Epidermal melanocyte (primary cell): ENCODE data around the gene PILRB.
A peak's percentile ranks its signal among the peaks of the same experiment; 100 is the strongest.
"Not testable (repeated sequence)": the region's sequence is repeated elsewhere in the genome, so short reads cannot be mapped to it uniquely, and the experiment has no call there.

Experiments
- DNase-seq: peaks from one replicate; pipeline ENCODE4 v3.0.0; 2011; ENCODE audit warnings: low spot score; ENCODE audit not compliant: insufficient read length

PILRB gene

DNA sequence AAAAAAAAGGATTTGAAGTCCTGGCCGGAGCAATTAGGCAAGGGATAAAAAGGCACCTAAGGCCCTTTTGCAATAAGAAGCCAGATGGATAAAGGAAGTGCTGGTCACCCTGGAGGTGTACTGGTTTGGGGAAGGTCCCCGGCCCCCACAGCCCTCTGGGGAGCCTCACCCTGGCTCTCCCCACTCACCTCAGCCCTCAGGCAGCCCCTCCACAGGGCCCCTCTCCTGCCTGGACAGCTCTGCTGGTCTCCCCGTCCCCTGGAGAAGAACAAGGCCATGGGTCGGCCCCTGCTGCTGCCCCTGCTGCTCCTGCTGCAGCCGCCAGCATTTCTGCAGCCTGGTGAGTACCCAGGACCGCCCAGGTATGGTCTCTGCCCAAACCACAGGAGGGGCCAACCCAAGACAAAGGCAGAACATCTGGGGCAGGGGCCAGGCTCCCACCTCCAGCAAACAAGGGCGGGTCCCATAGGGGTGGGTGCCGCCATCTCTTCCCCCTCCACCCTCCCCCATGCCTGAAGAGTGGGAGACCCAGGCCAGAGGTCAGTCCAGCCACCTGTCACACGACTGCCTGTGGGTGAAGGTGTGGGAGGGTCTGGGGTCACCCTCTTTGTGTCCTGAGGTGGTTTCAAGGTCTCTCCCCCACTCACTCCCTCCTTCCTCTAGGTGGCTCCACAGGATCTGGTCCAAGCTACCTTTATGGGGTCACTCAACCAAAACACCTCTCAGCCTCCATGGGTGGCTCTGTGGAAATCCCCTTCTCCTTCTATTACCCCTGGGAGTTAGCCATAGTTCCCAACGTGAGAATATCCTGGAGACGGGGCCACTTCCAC is at the start of gene PILRB:
TSS of gene PILRB (plus strand) at position 91 of the 830 bp plus-strand sequence. CDS start at position 277, 186 bp downstream.
- DNase-seq, result no peak

DNA sequence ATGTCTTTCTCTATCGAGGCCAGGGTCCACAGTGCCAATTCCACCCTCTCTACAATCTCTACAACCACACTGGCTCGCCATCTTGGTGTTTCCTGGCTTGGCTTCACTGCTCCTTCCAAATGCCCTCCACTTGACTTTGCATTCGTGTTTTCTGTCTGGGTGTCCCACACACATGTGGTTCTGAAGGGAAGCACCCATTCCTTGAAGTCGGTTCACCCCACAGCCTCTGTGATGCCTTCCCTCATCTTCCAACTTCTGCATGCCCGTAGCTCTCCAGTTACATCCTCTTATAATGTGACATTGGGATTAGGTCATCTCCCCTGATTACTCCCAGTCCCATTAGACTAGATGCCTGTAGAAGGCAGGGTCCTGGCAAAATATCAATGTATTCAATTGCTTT is 39.6 kb upstream of the PILRB start:
- DNase-seq, result not testable (repeated sequence)

DNA sequence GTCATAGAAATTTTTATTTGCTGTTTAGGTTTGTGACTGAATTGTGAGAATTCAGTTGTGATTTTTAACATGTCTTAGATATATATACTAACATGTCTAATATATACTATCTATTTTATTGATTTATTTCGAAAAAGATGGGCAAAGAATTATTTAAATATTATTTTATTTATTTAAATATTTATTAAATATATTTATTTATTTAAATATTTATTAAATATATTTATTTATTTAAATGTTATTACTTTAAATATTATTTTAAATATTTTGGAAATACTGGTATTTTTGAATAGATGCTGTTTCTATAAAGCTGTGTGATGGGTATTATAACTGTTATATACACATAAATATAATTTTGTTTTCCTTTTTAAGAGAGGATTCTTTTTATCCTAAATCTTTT is 36.3 kb upstream of the PILRB start:
- DNase-seq, result not testable (repeated sequence)

DNA sequence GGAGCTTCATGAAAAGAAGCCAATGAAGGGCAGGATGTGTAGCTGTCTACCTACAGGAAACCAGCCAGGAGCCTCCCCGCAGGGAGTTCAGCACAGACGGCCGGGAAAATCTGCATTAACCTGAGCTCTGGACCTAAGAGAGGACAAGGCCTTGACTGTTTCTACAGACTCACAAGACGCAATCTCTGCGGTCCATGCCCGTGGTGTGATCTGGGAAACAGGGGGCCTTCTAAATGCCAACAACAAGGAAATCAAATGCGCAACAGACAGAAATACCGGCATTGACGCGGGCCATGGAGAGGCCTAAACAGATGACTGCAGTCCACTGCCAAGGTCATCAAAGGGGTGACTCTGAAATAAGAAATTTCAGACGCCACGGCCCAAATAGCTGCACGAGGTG is 33.7 kb upstream of the PILRB start:
- DNase-seq, result not testable (repeated sequence)

DNA sequence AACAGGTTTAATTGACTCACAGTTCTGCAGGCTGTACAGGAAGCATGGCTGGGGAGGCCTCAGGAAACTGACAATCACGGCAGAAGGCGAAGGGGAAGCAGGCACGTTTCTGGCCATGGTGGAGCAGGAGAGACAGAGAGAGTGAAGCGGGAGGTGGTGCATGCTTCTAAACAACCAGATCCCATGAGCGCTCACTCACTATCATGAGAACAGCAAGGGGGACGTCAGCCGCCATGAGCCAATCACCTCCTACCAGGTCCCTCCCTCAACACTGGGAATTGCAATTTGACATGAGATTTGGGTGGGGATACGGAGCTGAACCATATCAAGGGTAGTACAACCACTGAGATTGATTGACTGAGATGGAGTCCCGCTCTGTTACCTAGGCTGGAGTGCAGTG is 32.2 kb upstream of the PILRB start:
- DNase-seq, result not testable (repeated sequence)

DNA sequence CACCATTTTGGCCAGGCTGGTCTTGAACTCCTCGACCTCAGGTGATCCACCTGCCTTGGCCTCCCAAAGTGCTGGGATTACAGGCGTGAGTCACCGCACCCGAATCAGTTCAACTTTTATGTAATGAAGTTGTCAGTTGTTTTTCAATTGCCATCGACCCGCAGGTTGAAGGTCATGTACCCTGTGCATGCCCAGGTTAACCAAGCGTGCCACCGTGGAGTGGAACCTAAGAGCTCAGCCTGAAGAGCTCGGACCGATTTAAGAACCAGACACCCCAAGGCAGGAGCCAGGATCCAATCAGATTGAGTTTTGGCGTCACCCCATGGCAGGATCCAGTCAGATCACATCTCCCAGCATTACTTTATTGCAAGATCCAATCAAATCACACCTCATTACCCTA is 31.0 kb upstream of the PILRB start:
- DNase-seq, result not testable (repeated sequence)

DNA sequence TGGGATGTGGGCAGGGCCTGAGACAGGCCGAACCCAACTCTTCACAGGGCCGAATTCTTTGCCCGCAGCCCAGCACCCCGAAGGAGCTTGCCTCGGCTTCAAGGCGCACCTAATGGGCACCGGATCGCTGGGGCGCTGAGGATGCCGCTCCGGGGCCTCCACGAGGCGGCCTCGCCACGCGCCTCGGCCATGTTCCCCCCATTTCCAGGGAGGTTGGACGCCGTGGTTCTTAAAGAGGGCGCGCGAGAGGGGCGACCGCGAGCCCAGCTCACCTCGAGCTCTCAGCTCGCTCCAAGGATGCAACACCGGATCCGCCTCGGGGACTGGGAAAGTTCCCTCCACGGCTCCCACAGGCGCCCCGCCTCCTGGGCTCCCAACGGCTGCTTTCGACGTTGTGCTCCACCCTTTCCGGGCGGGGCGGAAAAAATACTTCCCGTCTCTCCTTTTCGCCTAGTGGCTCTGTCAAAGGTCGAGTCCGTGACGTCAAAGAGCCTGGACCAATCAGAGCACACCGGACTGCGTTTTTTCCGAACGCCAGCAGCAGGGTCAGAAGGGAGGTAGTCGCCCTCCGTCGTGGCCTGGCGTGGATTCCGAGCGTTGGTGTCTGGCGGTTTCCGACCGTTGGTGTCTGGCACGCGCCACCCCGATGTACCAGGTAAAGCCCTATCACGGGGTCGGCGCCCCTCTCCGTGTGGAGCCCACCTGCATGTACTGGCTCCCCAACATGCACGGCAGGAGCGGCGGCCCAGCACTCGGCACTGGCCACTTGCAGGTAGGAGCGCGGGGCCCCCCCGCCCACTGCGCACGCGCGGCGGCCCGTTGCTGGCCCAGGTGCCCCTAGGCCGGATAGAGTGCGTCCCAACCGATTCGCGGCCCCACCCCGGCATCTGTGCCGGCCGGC is 22.1 kb upstream of the PILRB start:
- peak; percentile 74 for DNase-seq

DNA sequence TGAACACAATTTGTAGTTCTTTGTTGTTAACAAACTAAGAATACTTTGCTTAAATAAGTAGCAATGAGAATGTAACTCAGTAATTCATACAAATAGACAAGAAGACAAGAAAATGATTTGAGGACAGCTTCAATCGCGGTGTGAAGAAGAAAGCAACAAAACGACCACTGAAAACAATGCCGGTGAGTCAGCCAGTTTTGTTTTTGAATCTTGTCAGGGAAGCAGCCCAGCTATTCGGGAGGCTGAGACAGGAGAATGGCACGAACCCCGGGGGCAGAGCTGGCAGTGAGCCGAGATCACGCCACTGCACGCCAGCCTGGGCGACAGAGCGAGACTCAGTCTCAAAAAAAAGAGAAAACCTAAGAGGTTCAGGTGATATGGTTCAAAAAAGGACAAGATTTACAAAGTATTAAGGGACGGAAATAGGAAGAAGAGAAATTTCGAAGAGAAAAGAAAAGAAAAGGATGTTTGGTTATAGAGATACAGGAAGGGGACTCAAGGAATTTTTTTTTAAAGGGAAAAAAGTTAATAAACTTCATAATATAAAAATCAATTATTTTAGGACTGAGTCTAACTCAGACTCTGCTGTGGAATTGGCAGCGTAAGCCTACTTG is 19.7 kb upstream of the PILRB start:
- not testable (repeated sequence) for DNase-seq

DNA sequence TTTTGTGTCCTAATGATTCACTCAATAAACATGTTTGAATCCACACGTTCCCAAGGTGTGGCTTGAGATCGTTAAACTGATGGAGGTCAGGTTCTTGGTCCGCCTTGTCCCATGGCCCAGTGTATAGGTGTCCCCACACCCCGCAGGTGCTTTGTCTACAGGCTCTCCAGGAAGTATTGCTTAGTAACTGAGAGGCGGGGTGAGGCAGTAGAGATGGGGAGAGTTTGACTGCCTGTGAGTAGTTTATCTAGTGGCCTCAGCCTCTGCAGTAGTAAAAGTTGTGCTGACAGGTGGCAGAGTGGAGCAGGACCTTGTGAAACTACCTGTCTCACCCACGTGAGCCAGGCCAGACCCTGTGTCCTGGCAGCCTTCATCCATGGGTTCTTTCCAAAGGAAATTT is 16.6 kb upstream of the PILRB start:
- not testable (repeated sequence) for DNase-seq

DNA sequence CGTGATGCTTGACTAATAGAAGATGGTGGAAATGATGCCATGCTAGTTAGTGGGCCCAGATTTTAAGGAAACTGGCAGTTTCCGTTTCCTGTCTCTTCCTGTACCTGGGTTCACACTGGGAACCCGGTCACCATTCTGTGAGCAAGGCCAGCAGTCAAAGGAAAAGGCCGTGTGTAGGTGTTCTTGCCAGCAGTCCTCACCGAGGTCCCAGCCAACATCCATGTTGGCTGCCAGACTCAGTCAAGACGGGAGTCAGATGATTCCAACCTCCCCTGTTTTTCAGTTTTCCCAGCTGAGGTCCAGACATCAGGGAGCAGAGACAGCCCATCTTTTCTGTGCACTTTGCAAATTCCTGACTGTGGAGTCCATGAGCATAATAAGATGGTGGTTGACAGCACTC is 15.2 kb upstream of the PILRB start:
- no peak for DNase-seq

DNA sequence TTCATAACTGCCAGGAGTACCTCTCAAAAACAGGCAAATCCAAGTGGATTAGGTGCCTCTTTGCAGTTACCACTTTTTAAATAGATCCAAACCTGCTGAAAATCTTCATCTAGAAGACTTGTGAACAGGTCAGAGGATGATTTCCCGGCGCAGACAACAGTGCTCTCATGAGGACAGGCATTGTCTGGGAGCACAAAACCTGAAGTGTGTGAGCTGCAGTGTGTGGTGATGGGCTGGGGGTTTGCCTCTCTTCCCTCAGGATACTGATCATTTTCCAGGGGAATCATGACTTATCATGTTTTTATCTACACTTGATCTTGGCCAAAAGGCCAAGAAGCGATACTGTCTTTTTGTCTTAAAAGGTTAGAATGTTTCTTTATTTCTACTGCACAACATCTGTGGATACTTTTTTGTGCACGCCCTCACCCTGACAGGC is 13.8 kb upstream of the PILRB start:
- not testable (repeated sequence) for DNase-seq

DNA sequence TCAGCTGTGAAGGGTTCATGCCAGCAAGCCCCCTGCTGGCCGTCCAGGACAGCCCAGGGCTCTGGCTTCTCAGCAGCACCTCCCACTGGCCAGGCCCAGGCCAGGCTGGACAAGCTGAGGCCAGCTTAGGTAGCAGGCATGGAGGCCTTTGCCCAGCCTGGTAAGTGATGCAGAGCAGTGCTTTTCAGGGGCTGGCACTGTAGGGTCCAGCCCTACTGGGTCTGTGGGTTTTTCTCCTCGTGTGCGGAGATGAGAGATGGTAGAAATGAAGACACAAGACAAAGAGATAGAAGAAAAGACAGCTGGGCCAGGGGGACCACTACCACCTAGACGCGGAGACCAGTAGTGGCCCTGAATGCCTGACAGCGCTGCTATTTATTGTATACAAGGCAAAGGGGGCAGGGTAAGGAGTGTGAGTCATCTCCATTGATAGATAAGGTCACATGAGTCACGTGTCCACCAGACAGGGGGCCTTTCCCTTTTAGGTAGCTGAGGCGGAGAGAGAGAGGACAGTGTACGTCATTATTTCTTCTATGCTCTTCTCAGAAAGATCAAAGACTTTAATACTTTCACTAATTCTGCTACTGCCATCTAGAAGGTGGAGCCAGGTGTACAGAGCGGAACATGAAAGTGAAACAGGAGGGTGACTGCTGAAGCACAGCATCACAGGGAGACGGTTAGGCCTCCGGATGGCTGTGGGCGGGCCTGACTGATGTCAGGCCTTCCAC is 13.2 kb upstream of the PILRB start:
- DNase-seq, result not testable (repeated sequence)

DNA sequence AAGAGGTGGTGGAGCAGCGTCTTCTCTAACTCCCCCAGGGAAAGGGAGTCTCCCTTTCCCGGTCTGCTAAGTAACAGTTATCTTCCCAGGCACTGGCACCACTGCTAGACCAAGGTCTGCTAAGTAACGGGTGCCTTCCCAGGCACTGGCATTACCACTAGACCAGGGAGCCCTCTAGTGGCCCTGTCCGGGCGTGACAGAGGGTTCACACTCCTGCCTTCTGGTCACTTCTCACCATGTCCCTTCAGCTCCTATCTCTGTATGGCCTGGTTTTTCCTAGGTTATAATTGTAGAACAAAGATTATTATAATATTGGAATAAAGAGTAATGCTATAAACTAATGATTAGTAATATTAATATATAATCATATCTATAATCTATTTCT is 12.6 kb upstream of the PILRB start:
- not testable (repeated sequence) for DNase-seq

DNA sequence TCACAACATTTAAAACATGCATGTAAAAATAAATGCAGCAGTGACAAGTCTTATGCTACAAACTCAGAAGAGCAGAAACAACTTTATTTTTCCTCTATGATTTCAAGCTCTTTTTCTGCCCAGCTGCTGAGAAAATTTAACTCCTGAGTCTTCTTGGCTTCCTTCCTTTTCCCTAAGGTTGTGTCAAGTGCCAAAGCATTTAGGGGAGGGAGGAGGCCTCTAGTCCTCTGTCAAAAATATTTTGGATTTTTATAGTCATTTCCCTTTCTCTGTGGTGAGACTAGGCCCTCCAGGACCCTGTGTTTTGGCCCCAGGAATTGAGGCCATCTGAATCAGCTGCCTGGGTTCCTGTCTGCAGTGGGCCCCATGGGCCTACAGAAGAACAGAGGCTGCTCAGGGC is 11.0 kb upstream of the PILRB start:
- DNase-seq, result no peak

DNA sequence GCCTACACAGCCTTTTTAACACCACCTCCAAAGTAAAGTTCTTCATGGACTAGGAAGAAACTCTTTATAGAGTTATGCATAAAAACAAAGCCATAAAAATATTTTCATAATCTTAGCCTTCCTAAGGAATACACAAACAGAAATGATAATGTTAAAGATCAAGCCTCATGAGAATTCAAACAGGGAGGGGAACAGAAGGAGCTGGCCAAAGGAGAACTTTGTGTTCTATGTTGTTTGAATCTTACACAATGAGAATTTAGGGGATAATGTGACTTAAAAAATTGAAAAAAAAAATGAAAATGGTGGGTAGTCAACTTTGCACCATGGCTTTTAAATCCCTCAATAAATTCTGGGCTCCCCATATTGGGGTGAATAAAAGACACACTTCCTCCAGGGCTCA is 9.1 kb upstream of the PILRB start:
- DNase-seq, result no peak

DNA sequence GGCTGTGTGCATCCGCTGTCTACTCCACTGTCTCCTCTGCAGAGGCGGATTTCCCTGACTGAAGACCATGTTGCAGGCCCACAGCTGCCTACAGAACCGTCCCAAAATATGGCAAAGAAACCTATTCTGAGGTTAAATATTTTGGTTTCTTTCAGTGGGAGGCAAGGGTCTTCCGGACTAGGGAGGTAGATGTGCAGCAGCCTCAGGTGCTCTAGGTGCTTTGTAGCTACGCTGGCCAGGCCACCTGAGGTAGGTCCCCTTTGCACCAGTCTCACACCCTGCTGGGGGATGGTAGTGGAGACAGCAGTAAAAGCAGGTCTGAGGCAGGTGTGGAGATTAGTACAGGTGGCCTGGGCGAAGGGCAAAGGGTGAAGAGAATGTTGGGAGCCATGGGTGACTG is 8.2 kb upstream of the PILRB start:
- DNase-seq, result no peak

DNA sequence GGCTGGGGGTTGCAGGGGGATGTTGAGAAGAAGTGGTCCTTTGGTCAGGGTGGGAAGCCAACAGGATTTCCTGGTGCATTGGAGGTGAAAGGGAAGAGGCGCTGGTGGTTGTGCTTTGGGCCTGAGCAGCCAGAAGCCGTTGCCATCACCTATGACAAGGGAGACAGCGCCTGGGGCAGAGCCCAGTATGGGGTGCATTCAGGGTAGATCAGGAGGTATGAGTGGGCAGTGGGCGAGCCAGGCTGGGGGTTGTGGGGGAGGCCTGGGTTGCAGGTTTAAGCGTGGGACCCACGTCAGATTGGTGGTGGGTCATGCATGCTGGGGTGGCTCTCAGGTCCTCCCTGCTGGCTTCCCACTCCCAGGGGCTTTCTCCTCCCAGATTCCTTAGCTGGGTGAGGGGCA is 6.3 kb upstream of the PILRB start:
- no peak for DNase-seq

DNA sequence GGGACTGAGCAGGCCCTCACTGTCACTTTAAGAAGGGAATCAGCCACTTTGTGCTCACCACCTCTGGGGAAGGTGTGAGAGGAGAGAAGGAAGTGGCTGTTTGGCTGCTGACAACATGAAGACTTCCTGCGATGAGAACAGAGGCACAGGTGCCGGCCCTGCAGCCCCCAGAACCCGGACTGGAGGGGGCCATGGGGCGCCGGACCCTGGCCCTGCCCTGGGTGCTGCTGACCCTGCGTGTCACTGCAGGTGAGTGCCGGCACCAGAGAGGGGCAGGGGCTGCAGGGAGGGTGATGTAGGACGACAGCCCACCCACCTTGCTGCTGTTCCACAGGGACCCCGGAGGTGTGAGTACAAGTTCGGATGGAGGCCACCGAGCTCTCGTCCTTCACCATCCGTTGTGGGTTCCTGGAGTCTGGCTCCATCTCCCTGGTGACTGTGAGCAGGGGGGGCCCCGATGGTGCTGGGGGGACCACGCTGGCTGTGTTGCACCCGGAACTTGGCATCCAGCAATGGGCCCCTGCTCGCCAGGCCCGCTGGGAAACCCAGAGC is 5.6 kb upstream of the PILRB start:
- DNase-seq, result not testable (repeated sequence)

DNA sequence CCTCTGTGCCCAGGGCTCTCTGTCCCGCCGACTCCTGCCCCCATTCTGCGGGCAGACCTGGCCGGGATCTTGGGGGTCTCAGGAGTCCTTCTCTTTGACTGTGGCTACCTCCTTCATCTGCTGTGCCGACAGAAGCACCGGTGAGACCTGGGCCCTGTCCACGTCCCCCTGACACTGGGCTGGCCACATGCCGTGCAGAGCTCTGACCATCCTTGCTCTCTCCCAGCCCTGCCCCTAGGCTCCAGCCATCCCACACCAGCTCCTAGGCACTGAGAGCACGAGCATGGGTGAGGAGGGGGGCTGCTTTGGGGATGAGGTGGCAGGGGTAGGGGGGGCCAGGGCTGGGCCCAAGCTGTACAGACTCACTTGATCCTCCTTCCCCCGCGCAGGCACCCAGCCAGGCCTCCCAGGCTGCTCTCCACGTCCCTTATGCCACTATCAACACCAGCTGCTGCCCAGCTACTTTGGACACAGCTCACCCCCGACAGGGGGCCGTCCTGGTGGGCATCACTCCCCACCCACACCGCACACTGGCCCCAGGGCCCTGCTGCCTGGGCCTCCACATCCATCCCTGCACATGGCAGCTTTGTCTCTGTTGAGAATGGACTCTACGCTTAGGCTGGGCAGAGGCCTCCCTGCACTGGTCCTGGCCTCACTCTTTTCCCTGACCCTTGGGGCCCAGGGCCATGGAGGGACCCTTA is 4.8 kb upstream of the PILRB start:
- DNase-seq, result no peak

DNA sequence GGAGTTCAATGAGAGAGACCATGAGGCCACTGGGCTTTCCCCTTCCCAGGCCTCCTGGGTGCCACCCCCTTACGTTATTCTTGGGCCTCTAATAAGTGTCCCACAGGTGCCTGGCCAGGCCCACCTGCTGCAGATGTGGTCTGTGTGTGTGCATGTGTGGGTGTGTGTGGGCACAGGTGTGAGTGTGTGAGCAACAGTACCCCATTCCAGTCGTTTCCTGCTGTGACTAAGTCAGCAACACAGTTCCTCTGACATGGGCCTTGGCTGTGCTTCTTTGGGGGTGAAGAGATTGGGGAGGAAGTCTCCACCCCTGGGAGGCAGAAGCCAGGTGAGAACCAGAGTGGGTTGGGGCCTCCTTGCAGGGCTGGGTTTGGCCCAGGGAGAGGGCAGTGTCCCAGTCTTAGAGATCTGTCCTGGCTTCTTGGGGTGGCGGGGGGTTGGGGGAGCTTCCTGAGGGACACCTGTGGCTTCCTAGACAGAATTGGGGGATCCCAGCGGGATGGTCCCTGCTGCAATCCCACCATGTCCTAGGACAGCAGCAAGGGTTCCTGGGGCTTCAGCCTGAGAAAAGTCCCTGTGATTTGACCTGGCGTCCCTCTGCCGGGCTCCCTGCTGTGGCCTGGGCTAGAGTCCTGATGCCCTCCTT is 4.1 kb upstream of the PILRB start:
- DNase-seq, result no peak
